GM19395 (cell line): Measurements from ENCODE around the gene RASAL1.

Experiments used
- ATAC-seq: cut with Tn5 transposase; IDR thresholded peaks from one replicate; pipeline ENCODE4 v1.9.1; 2021; ENCODE audit warnings: mild to moderate bottlenecking, moderate library complexity; ENCODE audit not compliant: unreplicated experiment

The RASAL1 gene

DNA sequence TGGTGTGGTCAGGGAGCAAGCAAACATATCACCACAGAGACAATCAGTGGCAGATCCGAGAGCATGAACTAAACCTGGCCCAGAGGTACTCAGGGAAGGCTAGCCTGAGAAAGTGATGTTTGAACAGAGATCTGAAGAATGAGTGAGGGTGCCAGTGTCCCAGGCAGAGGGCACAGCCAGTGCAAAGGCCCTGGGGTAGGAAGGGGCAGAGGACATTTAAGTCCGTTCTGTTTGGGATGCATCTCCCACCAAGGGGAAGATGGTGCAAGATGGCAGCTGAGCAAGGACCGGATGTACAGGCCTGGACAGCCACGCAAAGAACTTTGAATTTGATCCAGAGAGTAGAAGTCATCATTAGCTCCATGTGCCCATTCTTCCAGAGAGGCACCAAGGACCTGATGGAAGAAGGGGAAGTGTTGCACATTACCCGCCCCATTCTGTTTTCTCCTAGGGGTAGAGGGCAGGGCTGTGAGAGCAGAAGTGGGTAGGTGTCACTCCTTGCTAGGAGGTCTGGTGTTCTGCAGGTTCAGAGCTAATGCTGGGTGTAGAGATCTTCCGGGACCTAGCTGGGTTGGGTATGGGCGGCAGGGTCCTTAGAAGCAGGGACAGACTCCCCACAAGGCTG, 75.1 kb downstream of the RASAL1 start:
- ATAC-seq, result no peak

DNA sequence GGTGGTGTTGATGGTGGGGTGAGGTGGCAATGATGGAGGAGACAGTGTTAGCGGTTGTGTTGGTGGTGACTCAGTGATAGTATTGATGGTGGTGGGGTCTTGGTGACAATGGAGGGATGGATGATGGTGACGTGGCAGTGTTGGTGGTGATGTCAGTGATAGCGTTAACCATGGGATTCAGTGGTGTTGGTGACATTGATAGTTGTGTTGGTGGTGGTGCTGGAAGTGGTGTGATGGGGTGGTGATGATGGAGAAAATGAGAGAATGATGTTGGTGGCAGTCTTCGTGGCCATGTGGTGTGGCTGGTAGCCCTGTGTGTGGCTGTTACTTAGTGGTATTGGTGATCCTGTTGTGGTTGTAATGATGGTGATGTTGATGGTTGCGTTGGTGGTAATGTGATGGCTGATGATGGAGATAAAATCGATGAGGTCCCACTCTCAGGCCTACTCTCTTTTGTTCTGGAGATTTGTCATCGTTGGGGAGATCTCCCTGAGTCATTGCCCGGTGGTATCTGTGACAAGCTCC, 76.4 kb downstream of the RASAL1 start:
- ATAC-seq, result no peak

DNA sequence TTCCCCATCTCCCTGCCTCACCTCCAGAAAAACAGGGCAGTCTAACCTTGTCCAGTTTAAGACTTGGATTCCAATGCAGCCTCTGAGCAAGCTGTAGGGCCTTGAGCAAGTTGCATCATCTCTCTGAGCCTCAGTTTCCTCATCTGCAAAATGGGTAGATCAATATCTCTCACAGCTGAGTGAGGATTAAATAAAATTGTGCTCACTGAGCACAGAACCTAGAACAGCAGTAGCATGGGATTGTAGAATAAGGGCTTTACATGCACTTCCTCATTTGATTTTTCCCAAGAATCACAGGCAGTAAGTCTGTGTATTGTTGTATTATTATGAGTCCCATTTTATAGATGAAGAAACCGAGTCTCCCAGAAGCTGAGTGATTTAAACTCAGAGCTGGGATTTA, 77.0 kb downstream of the RASAL1 start:
- ATAC-seq, result no peak

DNA sequence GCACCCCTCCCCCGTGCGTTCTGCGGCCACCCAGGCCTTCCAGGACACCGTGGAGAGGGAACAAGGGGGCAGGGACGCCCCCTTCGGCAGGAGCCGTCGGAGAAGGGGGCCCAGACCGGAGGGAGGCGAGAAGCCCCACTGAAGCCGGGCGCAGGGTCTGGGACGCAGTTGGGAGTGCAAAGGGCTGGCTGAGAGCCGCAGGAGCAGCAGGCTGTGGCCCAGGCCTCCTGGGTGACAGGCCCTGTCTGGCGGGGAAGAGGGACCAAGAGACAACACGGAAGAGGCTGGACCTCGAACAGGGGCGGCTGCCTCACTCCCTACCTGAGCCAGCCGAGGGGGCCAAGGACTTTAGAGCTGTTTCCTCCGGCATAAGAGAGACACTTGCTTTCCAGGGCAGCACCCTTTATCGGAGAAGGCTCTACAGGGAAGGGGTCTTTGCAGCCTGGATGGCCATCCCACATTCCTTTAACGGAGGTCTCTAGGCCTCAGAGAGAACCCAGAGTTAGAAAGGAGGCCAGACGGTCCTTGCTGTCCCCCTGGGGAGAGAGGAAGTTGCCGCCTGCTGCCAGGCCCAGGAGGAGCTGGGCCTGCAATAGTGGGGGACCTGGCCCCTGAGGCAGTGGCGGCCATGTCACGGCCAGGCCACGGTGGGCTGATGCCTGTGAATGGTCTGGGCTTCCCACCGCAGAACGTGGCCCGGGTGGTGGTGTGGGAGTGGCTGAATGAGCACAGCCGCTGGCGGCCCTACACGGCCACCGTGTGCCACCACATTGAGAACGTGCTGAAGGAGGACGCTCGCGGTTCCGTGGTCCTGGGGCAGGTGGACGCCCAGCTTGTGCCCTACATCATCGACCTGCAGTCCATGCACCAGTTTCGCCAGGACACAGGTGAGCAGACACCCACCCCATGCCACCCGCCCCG, 77.7 kb downstream of the RASAL1 start:
- no peak for ATAC-seq

DNA sequence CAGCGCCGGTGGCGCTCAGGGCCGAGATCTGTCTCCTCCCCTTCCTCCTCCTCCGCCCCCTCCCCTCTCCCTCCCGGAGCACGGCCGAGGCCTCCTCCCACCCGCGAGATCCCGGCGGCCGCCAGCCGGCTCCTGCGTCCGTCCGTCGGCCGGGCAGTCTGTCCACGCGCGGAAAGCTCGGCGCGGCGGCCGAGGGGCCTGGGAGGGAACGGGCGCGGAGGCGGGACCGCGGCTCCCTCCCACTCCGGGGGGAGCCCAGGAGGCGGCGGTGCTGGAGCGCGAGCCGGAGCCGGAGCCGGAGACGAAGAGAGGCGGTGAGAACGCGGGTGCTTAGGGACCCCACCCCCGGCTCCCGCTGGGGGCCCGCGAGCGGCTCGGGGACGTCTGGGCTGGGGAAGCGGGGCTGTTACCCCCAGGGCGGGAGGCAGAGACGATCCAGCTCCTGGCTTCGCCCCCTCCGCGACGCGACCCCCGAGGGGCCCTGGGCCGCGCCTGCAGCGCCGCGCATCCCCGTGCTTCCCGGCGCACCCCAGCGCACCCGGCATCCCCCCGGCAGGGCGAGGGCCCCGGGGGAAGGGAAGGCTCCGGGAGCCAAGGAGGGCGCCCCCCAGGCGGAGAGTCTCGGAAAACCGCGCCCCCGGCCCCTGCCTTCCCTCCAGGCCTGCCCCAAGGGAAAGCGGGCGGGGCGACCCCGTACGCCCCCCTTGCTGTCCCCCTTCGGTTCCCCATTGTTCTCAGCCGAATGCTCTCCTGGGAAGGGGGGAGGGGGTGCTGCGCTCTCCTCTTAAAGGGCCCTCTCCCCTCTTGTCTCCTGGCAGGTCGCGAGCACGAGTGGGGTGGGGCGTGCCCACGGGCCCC, 78.7 kb downstream of the RASAL1 start, which contains the start of gene DTX1:
Gene DTX1, plus strand, starts transcription at position 100 of the 858 bp plus-strand sequence. CDS start 1,463 bp downstream, outside the sequence.
- ATAC-seq, result no peak

DNA sequence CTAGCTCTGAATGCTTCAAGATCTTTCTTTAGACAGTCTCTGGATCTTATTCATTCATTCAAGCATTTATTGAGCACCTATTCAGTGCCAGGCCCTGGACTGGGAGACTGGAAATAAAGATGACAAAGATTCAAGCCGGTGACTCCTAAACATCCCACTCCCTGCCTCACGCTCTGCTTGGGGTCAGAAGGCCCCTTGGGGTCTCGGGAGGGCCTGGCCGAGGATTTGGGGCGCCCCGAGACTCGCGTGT, 79.3 kb downstream of the RASAL1 start:
- ATAC-seq, result no peak

DNA sequence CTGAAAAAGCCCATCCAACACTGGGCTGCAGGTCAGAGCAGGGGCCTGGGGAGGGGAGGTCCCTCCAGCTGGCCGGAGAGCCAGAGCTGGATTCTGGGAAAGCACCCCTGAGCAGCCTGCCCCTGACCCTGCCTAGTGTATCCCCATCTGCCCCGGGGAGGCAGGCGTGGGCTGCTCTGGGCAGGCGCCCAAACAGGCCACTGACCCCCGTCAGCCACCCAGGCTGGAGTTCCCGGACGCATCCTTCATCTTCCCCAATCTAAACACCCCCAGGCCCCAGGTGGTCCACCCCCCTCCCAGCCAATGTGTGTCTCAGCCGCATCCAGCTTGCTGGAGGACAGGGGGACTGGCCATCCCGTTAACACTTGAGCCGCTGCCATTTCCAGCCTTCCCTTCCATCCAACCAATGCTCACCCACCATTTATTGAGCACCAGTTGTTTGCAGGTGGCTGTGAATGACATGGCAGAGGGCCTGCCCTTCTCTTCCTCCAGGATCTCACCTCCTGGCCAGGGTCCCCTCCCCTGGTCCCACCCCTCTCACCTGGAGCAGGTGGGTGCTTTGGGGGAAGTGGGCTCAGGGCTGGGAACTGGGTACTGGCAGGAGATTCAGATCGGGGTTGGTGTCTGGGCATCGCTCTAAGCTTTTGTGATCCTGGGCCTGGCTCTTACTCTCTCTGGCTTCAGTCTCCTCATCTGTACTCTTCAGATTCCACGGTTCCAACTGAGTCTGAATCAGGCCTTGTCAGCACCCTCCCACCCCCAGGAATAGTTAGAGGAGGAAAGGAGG, 79.8 kb downstream of the RASAL1 start:
- ATAC-seq, result no peak

DNA sequence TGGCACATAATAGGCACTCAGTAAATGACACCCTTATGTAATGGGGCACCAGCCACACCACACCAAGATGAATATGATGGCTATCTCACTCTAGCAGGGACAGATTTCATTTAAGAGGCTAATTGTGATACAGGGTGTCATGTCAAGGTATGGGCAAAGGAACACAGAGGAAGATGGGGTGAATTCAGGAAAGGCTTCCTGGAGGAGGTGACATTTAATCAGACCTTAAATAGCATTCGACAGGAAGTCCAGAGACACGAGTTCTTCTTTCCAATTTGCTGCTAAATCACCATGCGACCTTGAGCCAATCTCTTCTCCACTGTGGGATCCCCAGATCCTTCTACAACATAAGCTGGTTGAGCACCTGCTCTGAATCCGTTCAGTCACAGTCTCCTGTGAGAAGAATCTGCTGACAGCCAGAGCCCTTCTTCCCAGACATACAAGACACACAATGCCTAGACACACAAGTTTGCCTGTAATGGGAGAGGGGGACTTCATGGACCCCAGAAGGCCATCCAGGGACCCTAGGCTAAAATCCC, 80.5 kb downstream of the RASAL1 start:
- ATAC-seq, result no peak

DNA sequence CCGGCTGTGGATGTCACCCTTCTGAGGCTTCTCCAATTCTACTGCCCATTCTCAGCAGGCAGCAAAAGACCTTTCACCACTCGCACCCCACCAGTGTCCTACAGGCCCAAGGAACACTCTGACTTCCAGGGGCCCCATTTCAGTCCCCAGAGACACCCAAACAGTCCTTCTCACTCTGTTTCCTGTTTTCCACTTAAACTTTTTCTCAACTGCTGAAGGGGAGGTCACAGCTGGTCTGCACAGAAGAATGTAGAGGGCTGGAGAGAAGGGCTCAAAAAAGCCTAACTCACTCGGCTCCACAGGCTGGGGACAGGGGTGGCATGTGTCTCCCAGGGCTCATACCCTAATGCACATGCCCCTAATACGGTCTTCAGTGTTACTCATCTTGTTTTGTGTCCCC, 83.2 kb downstream of the RASAL1 start:
- ATAC-seq, result no peak

DNA sequence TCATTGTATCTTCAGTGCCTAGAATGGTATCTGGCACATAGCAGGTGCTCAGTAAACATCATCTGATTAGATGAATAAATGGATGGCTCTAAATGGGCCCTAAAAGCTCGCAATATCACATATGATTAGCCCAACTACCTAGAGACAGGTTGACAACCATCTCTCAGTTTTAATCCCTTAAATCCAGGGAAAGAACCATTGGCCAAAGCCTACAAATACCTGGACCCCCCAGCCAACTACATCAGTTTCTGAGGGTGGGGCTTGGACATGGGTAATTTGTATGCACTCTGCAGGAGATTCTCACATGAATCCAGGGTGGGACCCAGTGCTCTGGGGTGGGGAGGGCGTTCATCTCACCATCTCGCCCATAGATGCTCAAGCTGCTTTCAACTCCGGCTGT, 83.8 kb downstream of the RASAL1 start:
- ATAC-seq, result no peak

DNA sequence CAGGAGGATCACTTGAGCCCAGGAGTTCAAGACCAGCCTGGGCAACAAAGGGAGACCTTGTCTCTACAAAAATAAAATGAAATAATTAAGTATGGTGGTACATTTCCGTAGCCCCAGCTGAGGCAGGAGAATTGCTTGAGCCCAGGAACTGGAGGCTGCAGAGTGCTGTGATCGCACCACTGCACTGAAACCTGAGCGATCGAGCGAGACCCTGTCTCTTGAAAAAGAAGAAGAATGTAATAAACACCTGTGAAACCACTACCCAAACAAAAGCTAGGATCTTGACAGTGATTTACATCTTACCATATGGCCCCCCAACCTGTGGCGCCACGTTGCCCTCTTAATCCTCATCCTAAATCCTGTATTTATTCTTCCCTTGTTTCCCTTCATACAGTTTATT, 84.8 kb downstream of the RASAL1 start:
- no peak for ATAC-seq

DNA sequence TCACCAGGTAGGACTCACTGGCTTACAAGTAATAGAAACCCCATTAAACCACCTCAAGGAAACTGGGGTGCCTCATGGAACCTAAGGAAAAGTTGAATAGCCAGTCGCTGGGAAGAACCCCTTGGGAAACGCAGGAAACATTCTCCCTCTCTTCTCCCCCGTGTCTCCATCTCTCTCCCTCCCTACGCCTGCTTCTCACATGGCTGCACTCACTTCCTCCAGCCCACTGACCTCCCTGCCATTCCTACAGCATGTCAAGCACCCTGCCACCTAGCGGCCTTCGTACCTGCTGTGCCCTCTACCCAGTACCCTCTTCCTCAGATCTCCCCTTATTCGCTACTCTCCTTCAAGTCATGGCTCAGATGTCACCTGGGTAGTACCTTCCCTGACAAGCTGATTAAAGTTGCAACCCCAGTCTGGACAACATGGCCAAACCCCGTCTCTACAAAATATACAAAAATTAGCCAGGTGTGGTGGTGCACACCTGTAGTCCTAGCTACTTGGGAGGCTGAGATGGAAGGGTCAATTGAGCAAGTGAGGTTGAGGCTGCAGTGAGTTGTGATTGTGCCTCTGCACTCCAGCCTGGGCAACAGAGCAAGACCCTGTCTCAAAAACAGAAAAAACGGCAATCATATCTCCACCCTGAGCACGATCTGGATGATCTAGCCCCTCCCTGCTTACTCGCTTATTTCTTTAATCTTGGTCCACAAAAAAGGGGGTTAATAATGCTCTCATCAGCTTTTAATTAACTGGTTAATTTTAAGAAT, 85.4 kb downstream of the RASAL1 start:
- no peak for ATAC-seq
